Hematopoietic multipotent progenitor cell (in vitro differentiated cells): ENCODE measurements around the gene APBA1. TPM values are rescaled to one million over a fixed set of nuclear protein-coding genes. Genes with fewer than 3 reads are reported as not detected.
"Not testable (repeated sequence)": the region's sequence is repeated elsewhere in the genome, so short reads cannot be mapped to it uniquely, and the experiment has no call there.

Experiments used
- DNase-seq, 3 donors: peaks; one replicate each; pipeline ENCODE4 v3.0.0-alpha.2; 2011 to 2015; ENCODE audit warnings: low read depth in 2 of 3, low spot score in 2 of 3
- total RNA-seq: library from RNA; depleted of rRNA; stranded (reverse); fragments of >200 nt; gene quantifications from one replicate; pipeline ENCODE4 v1.2.3, GENCODE V29; 2012

Gene APBA1
- total RNA-seq, 1 donor: 0.27 TPM

GRCh38 chr9:69454321-69454720 lies 217.8 kb downstream of the APBA1 start:
- DNase-seq: peak in 2 of 3 donors; percentile 2 to 55

DNA sequence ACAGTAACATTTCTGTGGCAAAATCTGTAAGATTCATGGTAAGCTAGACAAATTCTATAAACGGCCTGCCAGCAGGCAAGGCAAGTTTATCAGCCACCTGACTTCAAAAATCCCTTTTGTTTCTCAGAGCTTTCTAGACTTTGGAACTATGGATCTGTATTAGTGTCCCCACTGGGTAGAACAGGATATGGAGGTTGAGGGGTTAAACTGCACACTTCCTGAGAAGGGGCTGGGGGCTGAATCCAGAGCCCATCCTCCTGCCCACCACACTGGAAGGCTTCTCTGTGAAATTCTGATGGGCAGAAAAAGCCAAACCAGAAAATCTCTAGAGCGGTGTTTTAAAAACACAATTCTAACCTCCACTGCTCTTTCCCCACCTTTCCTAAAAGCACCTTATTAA lies 218.4 kb downstream of the APBA1 start:
- DNase-seq: no peak

GRCh38 chr9:69452110-69452782 lies 219.9 kb downstream of the APBA1 start:
- no peak for DNase-seq

GRCh38 chr9:69446496-69446895 lies 225.7 kb downstream of the APBA1 start:
- DNase-seq: no peak

- no peak for DNase-seq
These were observed 226.9 kb downstream of the APBA1 start for GRCh38 chr9:69445251-69445650.

GRCh38 chr9:69444791-69445190 lies 227.4 kb downstream of the APBA1 start:
- DNase-seq: no peak

DNA sequence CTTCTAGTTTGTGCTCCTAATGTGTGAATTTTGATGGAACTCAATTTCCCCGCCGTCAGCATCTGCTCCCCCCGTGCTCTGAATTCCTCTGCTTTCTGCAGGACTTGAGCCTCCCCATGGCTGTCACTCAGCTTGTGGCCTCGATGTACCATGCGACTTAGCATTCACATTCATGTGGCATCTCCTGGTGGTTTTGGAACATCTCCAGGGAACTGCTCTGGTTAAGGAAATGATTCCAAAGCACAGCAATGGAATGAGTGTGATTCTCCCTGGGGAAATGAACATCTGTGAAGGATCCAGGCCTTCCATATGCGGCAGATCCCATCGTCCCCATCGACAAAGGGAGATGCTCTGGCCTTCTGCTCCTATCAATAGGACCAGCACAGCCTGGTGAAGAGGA lies 228.2 kb downstream of the APBA1 start:
- no peak for DNase-seq

DNA sequence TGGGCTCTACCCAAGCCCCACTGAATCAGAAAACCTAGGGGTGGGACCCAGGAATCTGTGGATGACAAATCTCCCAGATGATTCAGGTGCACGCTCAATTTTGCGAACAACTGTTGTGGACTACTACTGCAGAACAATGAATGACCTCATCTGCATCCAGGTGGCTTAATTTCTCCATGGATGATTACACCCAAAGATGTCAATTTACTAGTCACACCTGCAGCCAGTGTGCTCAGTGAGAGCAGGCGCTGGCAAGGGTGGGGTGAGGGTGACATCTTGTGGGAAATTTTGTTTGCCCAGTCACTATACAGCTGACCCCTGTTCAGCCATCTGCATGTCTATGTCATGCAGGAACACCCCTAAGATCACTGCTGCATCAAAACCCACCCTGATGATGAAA lies 229.0 kb downstream of the APBA1 start:
- DNase-seq: no peak

DNA sequence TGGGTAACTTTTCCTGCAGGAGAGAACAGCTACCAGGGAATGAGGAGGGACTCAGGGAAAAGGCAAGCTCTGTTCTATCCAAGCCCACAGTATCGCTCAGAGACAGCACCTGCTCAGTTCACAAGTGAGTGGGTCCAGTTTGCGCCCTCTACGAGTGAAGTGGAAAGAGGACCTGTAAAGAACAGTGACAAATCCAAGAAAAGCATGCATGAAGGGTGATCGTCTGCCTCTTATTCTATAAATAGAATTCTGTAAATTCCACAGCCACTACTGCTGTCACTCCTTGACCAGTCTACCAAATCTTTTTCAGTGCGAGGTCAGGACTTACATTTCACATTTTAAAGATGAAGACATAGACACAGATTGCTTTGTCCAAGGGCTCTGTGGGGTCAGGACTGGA lies 229.7 kb downstream of the APBA1 start:
- DNase-seq: no peak

- not testable (repeated sequence) for DNase-seq
These were observed 231.8 kb downstream of the APBA1 start for GRCh38 chr9:69440254-69440955.

DNA sequence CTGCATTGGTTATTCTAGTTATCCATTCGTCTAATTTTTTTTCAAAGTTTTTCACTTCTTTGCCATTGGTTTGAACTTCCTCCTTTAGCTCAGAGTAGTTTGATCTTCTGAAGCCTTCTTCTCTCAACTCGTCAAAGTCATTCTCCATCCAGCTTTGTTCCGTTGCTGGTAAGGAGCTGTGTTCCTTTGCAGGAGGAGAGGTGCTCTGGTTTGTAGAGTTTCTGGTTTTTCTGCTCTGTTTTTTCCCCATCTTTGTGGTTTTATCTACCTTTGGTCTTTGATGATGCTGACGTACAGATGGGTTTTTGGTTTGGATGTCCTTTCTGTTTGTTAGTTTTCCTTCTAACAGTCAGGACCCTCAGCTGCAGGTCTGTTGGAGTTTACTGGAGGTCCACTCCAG lies 232.5 kb downstream of the APBA1 start:
- not testable (repeated sequence) for DNase-seq

DNA sequence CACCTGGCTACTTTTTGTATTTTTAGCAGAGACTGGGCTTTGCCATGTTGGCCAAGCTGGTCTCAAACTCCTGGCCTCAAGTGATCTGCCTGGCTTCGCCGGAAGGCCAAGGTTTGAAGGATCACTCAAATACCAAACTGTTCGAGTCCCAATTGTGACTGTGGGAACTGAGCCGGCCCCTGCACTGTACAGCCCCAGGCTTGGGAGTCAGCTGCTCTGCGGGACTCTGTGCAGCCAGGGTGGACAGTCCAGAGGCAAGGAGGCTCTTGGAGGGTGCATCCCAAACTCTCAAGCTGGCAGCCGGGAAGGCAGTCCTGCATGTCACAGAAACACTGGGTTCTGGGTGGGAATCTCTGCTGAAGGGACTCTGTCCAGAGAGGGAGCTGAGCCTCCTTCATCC lies 238.2 kb downstream of the APBA1 start:
- no peak for DNase-seq

DNA sequence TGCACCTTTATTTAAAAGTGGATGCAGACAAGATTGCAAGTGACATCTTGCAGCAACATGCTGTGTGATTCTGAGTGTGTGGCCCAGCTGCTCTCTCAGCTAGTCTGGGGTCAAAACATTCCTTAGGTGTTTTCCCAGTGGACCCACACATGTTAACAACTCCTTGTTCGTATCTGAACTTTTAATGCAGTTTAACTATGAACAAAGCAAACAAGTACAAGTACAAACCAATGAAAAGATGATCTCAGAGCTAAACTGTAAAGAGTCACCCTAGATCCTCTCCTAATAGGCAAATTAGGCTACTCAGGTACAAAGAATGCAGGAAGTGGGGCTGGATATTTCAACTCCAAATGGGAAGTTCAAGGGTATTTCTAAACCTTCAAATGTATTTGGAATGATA lies 238.8 kb downstream of the APBA1 start:
- no peak for DNase-seq

DNA sequence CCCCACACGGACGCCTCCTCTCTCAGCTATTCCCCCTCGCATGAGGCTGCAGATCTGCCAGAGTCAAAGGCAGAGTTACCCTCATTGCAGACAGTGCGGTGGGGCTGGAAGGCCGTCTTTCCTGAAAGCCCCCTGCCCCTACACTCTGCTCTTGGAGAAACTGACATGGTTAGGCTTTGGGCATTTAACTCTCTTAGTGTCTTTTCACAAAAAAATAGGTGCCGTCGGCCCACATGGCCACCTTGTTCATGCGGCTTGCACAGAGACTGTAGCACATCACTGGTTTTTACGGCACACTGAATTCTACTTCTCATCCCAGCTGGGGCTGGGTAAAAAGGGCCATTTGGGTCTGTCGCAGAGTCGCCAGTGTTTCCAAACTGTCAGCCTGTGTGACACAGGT lies 239.5 kb downstream of the APBA1 start:
- DNase-seq: no peak

DNA sequence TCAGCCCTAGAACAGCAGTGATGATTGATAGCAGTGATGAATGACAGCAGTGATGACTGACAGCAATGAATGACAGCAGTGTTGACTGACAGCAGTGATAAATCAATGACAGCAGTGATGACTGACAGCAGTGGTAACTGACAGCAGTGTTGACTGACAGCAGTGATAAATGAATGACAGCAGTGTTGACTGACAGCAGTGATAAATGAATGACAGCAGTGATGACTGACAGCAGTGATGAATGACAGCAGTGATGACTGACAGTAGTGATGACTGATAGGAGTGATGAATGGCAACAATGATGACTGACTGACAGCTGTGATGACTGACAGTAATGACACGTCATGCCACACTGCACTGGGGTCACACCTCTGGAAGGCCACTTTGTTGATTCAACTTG lies 240.4 kb downstream of the APBA1 start:
- no peak for DNase-seq

DNA sequence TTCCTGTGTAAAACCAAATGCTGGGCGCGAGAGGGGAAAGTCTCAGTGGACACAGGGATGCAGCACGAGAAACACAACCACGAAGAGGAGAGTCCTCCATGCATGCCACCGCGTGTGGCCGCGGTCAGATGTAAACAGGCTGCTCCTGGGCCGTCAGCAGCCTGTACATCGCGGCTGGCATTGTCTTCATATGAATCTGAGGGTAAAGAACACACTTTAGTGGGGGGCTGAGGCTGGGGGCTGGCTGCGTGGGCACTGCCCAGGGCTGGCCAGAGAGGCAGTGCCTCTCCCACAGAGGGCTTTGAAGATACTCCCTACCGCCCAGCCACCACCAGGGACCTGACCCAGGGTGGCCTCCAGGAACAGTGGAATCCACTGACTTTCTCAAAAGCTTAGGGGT lies 241.0 kb downstream of the APBA1 start:
- DNase-seq: no peak

- DNase-seq: no peak
These were observed 242.0 kb downstream of the APBA1 start for GRCh38 chr9:69430206-69430605.

GRCh38 chr9:69429281-69429680 lies 242.9 kb downstream of the APBA1 start:
- no peak for DNase-seq

DNA sequence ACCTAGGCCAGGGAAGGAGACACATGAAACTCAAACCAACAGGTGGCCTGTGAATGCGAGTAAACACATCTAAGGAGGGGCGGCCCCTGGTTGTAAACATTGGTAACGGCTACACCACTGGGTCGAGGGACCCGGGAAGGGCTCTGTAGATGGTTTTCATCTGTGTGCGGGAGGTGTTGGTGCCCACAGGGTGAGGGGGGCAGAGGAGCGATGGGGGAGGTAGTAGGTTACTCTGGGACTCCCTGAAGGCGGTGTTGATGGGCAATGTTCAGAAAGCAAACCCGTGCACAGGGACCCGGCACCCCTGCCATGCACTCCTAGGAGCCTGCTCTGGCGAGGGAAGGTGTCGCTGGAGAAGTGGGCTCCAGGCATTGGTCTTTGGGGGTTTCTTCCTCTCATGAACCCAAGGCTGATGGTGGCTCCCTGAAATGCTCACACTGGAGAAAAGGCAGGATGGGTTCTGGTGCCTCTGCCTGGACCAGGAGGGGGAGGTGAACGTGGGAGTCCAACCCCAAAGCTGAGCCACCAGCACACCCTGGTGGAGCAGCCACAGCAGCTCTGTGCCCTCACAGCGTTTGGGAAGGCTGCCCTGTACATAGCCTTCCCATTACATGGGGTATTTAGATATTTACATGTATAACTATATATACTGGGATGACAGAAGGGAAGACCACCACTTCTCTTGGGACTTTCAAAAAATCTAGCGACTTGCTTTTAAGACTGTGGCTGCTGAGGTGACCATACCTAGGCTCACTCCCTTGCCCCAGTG lies 244.0 kb downstream of the APBA1 start:
- no peak for DNase-seq

DNA sequence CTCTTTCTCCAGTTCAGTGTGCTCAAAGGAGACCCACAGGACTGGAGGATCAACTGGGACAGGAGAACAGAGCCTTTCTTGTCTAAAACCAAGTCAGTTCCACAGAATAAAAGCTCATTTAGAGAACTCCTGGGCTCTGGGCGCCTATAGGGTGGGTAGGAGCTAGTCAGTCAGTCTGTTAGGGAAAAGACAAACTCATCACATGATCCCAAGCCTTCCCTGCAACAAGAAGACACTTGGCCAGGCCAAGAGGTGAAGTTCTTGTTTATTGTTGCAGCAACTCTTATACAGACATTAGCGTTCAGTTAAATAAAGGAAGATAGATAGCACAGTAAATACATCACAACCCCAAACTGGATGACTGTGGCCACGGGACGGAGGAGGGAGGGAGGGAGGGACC lies 244.9 kb downstream of the APBA1 start:
- DNase-seq: no peak

DNA sequence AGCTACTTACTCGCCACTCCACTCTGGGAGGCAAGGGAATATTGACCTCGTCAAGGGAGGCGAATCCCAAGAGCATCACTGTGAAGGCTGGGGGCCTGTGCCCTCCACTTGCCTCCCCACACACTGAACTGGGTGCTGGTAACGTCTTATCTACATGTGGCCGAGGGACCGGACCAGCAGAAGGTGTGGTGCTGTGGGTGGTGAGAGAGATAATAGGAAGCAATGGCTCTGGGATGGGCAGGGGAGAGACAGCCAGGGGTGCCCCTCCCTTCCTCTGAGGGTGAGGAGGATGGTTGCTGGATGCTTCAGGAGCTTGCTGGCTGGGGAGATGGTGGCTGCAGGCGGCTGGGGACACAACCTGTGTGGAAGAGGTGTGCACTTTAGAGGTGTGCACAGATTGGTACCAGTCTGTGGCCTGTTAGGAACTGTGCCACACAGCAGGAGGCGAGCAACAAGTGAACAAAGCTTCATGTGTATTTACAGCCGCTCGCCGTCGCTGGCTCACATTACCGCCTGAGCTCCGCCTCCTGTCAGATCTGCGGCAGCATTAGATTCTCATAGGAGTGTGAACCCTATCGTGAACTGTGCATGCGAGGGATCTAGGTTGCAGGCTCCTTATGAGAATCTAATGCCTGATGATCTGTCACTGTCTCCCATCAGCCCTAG lies 246.9 kb downstream of the APBA1 start:
- no peak for DNase-seq
